HPDE6-E6E7 (cell line): ENCODE data around the gene P3R3URF.

Experiments
- DNase-seq: peaks from one replicate; pipeline ENCODE4 v3.0.0; 2011; ENCODE audit warnings: missing footprints; ENCODE audit errors: extremely low spot score

Gene P3R3URF

DNA sequence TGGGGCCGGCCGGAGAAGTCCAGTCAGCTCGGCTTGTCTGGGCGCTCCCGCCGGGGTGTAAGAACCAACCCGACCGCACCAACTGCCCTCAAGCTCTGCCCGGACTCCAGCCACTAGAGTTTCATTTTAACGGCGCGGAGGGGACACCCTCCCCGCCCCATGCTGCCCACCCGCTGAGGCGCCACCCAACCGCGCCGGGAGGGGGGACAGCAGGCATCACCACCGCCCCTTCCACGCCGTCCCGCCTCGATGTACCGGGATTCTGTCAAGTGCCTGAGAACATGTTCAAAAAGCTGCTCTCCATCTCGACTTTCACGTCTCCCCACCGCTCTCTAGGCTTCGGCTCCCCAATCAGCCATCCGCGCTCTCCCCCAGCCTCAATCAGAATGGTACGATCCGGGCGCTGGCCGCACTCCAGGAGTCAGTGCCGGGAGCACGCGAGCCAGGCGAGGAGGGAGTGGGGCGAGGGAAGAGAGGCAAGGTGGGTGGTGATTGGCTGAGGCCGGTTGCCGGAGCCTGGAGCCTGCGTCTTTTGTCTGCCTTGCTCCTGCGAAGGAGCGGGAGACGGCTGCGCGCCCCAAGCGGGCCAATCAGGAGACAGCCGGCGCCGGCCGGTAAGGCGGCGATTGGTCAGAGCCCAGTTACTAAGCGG lies 43.6 kb downstream of the P3R3URF start, which contains the start of gene PIK3R3:
PIK3R3 (minus strand) TSS at position 101 of the 652 bp plus-strand sequence. CDS start 677 bp downstream, outside the sequence.
- DNase-seq, result peak; percentile 97

DNA sequence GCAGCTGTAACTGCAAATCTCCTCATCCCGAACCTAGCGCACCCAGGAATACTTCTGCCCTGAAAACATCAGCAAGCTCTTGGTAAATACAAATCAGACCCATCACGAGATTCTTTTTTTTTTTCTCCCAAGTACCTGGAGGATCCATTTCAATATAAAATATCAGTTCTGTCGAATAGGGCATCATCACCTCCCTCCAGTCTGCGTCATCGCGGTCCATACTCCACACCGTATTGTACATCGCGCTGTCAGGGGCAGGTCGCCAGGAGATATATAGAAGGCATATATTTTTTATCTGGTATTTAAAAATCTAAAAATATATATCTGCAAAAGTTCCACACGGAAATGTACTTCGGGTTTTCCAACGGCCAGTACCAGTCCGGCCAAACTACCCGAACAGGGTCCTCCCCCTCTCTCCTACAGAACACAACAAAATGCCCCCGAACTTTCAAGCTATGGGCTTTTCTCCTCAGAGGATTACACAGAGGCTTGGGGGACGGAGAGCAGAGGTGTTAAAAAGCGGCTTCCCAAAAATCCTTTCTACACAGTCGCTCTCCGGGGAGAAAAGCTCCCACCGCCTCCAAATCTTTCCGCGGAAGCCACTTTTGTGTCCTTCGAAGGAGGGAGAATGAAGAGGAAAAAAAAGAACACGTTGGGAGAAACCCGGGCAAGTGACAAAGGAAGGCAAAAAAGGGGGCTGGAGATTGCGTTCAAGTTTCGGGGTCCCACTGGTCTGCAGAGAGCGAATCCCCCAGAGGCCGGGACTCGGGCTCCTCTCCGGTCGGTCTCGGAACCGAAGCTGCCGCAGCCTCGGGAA lies 44.4 kb downstream of the P3R3URF start:
- DNase-seq, result no peak

DNA sequence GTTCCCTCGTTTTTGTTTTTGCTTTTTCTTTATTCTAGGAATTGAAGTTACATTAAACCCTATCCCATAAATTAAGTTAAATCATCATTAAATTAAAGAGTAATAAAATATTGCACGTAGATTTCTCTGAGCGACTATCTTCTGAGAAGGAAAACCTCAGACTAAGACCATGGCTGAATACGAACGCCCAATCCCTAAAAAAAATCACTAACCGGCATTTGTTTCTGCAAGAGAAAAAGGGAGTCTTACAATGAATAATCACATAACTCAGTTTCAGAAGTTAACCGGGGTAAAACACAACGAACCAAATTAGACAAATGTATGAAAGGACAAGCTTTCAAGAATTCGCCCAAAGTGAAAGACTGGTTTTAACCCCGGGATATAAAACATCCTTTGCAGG lies 45.2 kb downstream of the P3R3URF start:
- no peak for DNase-seq

DNA sequence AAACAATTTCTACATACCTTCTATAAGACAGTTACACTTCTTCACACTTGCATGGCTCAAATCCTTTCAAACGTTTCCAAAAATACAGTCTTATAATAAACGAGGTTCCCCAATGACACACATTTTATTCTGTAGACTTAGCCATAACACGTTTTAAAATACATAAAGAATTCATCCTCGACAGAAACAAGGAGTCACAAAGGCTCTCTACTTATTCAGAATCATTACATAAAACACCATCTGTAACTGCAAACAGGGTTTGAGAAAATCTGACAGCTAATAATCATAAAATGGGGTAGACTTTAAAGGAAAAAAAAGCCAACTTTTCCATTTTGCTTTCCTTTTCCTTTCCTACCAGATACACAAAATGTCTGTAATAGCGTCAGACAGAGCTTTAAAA lies 45.7 kb downstream of the P3R3URF start:
- no peak for DNase-seq

DNA sequence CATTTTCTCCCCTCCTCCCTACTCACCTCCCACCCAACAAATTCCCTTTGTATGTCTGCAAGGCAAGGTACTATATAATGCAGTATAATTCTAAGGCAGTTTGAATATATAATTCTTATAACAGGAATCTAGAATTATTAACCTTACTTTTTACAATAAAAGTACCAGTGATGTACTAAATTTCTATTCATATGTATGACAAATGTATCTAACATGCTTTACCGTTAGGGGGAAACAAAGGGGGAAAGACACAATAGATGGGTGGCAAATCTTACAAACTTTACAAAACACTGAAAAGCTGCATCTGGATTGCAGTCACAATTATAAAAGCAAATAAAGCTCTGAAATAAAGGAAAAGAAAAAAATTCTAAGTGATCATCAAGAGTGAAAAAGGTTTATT lies 46.2 kb downstream of the P3R3URF start:
- DNase-seq, result no peak

DNA sequence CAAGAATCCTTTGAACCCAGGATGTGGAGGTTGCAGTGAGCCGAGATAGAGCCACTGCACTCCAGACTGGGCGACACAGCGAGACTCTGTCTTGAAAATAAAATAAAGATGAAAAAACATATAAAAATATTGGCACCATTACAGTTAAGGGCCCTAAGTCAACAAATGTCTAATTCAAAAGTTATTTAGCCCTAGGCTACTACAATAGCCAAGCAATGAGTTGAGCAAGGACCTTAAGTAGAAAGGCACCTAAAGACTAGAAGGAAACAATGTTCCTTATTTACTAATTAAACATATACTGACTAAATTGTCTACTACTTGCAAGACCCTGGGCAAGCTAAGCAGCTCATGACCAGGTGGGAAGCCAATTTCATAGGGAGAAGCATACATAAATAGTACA lies 47.9 kb downstream of the P3R3URF start:
- DNase-seq, result no peak
